Central memory CD8-positive, alpha-beta T cell (primary cell): ENCODE measurements around the gene OPRM1.
"Not testable (repeated sequence)": the region's sequence is repeated elsewhere in the genome, so short reads cannot be mapped to it uniquely, and the experiment has no call there.

Experiments used
- ATAC-seq: fragments of 150-1000 bp; cut with Tn5 transposase; replicated peaks from 2 replicates; pipeline ENCODE4 v1.10.0; 2022; ENCODE audit warnings: mild to moderate bottlenecking, moderate FRiP score, moderate number of reproducible peaks; ENCODE audit not compliant: poor library complexity, severe bottlenecking; ENCODE audit errors: extremely low read depth
- DNase-seq, 2 donors: peaks; one replicate each; pipeline ENCODE4 v3.0.0; 2021; ENCODE audit warnings: low spot score in 2 of 2
- H3K27ac Mint-ChIP-seq: one replicate; pipeline ENCODE4 v1.8.0; 2022; ENCODE audit warnings: low read depth, mild to moderate bottlenecking, moderate library complexity, mixed read lengths
- H3K27me3 Mint-ChIP-seq: one replicate; pipeline ENCODE4 v1.8.0; 2022; ENCODE audit warnings: mixed read lengths
- H3K36me3 Mint-ChIP-seq: one replicate; pipeline ENCODE4 v1.8.0; 2022; ENCODE audit warnings: mild to moderate bottlenecking, moderate library complexity, mixed read lengths; ENCODE audit not compliant: insufficient read depth
- H3K4me1 Mint-ChIP-seq: one replicate; pipeline ENCODE4 v1.8.0; 2022; ENCODE audit warnings: mixed read lengths
- H3K4me3 Mint-ChIP-seq: one replicate; pipeline ENCODE4 v1.8.0; 2022; ENCODE audit warnings: mild to moderate bottlenecking, moderate library complexity, mixed read lengths
- H3K9me3 Mint-ChIP-seq: one replicate; pipeline ENCODE4 v1.8.0; 2022; ENCODE audit warnings: mixed read lengths

The OPRM1 gene

DNA sequence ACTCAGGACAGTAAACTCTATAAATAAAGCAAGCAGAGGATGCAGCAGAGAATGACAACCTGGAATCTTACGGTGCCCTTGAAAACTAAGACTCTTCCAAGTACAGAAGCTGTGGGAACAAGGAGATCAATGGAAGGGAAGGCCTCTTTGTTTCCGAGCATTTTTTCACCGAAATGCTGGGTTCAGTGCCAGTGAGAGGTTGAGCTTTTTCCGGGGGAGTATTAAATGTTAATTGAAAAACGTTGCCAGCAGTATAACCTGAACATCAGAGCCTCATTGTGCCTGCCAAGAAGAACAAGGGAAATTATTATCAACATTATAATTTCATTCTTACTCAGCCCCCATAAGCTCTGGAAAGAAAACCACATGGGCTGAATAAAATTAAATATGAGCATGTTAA is 17.5 kb downstream of the OPRM1 start:
- Mint-ChIP-seq H3K4me3 (no peak overlapping the region), H3K4me1 (no peaks in the 10 kb centered on the region), H3K9me3 (peaks cover 10% of the 10 kb centered on the region), H3K27ac (no peak overlapping the region), H3K27me3 (no peaks in the 10 kb centered on the region), H3K36me3 (peaks cover 2% of the 10 kb centered on the region)
- no peak for DNase-seq
- no peak for ATAC-seq

DNA sequence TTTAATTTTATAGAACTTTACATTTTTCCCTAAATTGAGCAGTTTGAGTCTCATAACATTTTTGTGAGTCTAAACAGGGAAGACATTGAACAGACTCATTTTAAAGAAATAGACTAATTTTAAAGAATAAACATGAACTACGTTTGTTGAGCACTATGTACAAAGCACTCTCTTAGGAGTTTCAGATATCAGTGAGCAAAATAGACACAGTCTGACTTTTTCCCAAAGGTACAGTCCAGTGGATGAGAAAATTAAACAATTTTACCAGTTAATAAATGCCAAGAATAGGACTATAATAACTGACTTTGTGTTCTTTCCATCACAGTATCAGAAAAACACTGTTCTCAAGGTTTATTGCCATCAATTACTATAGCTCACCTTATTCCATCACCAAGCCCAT is 18.1 kb downstream of the OPRM1 start:
- Mint-ChIP-seq H3K27me3 (no peaks in the 10 kb centered on the region), H3K36me3 (peaks cover 2% of the 10 kb centered on the region), H3K4me3 (no peak overlapping the region), H3K4me1 (no peaks in the 10 kb centered on the region), H3K27ac (no peak overlapping the region), H3K9me3 (peaks cover 6% of the 10 kb centered on the region)
- ATAC-seq, result no peak
- DNase-seq, result no peak

DNA sequence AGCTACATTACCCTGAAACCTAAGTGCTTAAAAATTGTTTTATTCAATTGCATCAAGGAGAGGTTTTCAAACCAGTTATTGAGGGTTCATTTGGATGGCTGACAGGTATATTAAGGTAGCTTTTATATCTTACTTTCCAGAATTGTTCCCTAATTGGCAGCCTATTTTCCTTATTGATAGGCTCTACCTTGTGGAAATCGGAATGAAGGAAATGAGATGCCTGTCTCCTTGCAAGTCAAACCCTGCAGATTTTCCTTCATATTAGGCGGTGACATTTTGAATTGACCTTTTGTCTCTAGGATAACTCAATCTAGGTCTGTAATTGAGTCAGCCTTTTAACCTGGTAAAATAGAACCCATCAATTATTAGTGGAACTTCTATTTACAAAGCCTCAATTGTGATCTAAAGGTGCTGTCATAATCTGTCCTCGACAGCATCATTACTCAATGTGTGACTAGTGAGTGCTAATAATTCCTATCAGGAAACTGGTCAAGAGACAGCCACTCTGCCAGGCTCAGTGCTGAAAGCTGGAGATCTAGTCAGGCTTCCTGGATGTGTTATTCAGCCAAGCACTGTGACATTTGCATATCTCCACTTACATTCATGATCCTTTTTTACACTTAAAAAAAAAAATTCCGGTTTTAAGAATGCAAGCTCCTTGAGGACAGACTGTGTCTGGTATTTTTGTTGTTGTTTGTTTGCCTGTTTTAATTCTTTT is 20.1 kb downstream of the OPRM1 start:
- H3K27me3 Mint-ChIP-seq, result no peaks in the 10 kb centered on the region
- peaks cover 6% of the 10 kb centered on the region for H3K9me3 Mint-ChIP-seq
- H3K4me3 Mint-ChIP-seq, result no peak overlapping the region
- H3K27ac Mint-ChIP-seq, result no peak overlapping the region
- no peaks in the 10 kb centered on the region for H3K36me3 Mint-ChIP-seq
- H3K4me1 Mint-ChIP-seq, result no peaks in the 10 kb centered on the region
- ATAC-seq (no peak), DNase-seq (no peak)

DNA sequence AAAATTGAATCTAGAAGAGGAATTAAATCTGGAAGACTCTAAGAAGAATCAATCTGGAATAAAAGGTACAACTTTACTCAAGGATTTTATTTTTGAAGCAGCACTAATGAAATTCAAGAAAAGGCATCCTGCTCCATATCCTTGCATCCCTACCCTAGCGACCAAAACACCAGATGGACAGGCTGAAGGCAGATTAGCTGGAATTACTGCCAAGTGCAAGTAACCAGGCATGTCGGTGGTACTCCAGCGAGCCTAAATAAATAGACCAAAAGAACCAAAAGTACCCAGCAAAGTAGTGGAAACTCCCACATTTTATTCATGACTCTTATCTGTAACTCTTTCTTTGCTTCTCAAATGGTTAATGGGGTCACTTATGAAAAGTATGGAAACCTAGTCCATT is 21.0 kb downstream of the OPRM1 start:
- H3K27ac Mint-ChIP-seq, result no peak overlapping the region
- H3K4me1 Mint-ChIP-seq, result no peaks in the 10 kb centered on the region
- H3K9me3 Mint-ChIP-seq, result peaks cover 6% of the 10 kb centered on the region
- no peak for DNase-seq
- H3K27me3 Mint-ChIP-seq, result no peaks in the 10 kb centered on the region
- ATAC-seq, result no peak
- no peaks in the 10 kb centered on the region for H3K36me3 Mint-ChIP-seq
- H3K4me3 Mint-ChIP-seq, result no peak overlapping the region

DNA sequence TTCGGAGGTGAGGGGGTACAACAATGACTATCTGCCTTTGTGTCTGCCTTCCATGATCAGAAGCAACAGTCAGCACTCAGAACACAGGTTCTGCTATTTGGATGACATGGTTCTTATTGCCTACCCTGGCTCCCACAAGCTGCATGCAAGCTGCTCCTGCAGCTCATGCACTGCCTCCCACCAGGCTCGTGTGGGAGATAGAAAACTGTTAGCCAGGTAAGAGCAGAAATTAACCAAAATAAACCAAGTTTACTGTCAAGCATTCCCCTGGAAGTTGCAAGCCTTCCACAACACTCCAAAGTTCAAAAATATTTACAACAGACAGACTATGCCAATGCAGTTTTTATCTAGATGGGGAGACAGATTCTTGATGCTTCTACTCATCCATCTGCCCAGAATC is 31.0 kb downstream of the OPRM1 start:
- H3K27ac Mint-ChIP-seq, result no peak overlapping the region

DNA sequence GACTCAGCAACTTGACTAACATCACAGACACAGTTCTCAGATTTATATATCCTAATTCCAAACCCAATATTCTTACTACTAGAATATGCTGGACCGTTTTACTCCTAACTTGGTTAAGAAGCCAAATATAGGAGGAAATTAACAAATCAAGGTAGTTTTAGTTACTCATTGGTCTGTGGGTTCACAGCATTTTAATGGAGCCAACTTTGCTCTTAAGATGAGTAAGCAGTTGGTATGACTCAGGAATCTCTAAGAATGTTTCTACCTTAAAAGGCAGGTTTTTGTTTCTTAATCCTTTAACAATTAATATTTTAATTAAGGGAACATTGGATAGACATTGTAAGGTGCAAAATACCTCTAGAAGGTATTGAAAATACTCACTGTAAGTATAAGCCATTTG is 31.6 kb downstream of the OPRM1 start:
- Mint-ChIP-seq H3K27ac (no peak overlapping the region), H3K9me3 (no peaks in the 10 kb centered on the region), H3K4me3 (no peak overlapping the region), H3K27me3 (peaks cover 70% of the 10 kb centered on the region), H3K4me1 (no peaks in the 10 kb centered on the region), H3K36me3 (no peaks in the 10 kb centered on the region)
- DNase-seq (no peak), ATAC-seq (no peak)

More for the DNA sequence above, 31.0 kb downstream of the OPRM1 start:
- DNase-seq (no peak), ATAC-seq (no peak)
- peaks cover 69% of the 10 kb centered on the region for H3K27me3 Mint-ChIP-seq
- H3K4me1 Mint-ChIP-seq, result no peaks in the 10 kb centered on the region
- no peak overlapping the region for H3K4me3 Mint-ChIP-seq
- H3K9me3 Mint-ChIP-seq, result no peaks in the 10 kb centered on the region
- no peaks in the 10 kb centered on the region for H3K36me3 Mint-ChIP-seq

DNA sequence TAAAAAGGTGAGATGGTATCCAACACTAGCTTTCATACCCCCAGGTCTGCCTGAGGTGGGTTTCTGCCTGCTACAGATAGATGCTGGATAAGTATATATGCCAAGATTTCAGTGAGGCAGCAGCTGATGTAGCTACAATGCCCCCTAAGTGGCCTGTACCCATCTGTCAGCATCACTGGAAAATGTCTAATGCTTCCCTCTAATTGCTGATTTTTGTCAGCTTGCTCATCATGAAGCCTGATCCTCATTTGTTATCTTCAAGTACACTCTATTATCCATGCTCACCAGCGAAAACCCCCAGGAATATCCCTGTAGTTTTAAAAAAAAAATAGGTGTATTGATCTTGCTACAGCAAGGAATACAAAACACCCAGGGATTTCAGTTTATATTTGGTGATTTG is 32.2 kb downstream of the OPRM1 start:
- ATAC-seq (no peak), DNase-seq (no peak)
- Mint-ChIP-seq H3K9me3 (no peaks in the 10 kb centered on the region), H3K4me3 (no peak overlapping the region), H3K27me3 (peaks cover 72% of the 10 kb centered on the region), H3K4me1 (no peaks in the 10 kb centered on the region), H3K27ac (no peak overlapping the region), H3K36me3 (no peaks in the 10 kb centered on the region)

DNA sequence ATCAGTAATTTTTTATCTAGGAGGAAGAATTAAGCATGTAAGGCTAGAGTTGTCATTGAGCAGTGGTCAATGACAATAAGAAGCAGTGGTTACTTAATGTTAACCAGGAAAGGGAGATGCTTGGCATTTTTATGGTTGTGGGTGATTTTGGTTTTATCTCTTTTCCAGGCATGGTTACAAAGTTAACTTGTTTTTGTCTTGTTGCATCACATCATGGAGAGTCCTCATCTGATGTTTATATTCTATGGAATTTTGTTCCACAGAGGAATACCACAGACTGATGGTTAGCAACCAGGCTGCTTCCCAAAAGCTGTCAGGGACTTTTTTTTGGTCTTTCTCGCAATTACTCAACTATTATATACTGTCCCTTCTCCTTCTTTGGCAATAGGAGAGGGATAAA is 32.7 kb downstream of the OPRM1 start:
- H3K9me3 Mint-ChIP-seq, result no peaks in the 10 kb centered on the region
- ATAC-seq (no peak), DNase-seq (no peak)
- no peaks in the 10 kb centered on the region for H3K4me1 Mint-ChIP-seq
- H3K27ac Mint-ChIP-seq, result no peak overlapping the region
- no peaks in the 10 kb centered on the region for H3K36me3 Mint-ChIP-seq
- H3K27me3 Mint-ChIP-seq, result peaks cover 73% of the 10 kb centered on the region
- H3K4me3 Mint-ChIP-seq, result no peak overlapping the region

DNA sequence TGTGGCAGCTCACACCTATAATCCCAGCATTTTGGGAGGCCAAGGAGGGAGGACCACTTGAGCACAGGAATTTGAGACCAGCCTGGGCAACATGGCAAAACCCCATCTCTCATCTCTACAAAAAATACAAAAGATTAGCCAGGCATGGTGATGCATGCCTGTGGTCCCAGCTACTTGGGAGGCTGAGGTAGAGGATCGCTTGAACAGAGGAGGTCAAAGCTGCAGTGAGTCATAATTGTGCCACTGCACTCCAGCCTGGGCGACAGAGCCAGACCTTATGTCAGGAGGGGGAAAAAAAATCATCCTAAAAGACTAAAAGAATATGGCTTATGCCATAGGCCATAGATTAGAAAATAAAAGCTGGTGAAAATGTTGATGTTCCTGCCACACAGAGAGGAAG is 39.6 kb downstream of the OPRM1 start:
- H3K36me3 Mint-ChIP-seq, H3K27ac Mint-ChIP-seq, ATAC-seq, DNase-seq, H3K4me3 Mint-ChIP-seq, H3K9me3 Mint-ChIP-seq, H3K4me1 Mint-ChIP-seq: not testable (repeated sequence)
- peaks cover 57% of the 10 kb centered on the region for H3K27me3 Mint-ChIP-seq

DNA sequence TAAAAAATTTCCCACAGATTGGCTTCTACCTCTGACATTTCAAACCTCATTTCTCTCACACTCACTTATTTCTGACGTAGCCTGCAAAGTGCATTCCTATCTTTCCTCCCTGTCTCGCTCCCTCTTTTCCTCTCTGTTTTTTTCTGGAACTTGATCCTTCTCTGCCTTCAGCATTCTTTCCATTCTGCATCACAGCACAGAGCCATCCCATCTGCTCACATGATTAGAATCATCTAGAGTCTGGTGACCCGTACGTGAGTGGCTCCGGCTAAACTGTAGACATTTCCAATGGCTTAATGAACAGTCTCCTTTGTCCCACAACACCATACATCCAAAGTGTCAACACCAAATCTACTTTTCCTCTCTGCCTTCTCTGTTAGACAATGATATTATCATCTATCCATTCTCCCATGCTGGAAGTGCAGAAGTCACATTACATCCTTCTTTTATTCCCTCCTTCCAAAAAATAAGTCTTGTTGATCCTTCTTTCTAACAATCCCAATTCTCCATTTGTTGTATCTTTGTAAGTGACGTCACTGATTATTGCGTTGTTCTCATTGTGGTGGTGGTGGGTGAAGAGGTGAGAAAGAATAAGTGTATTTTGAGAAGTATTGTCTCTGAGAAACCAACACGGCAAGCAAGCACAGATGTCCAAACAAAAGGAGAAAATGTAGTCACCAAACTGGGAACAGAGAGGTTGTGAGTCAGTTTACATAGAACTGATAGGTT is 41.6 kb downstream of the OPRM1 start:
- peaks cover 42% of the 10 kb centered on the region for H3K27me3 Mint-ChIP-seq
- ATAC-seq (no peak), DNase-seq (no peak)
- H3K4me3 Mint-ChIP-seq, result no peak overlapping the region
- H3K4me1 Mint-ChIP-seq, result no peaks in the 10 kb centered on the region
- H3K27ac Mint-ChIP-seq, result no peak overlapping the region
- peaks cover 3% of the 10 kb centered on the region for H3K36me3 Mint-ChIP-seq
- no peaks in the 10 kb centered on the region for H3K9me3 Mint-ChIP-seq

DNA sequence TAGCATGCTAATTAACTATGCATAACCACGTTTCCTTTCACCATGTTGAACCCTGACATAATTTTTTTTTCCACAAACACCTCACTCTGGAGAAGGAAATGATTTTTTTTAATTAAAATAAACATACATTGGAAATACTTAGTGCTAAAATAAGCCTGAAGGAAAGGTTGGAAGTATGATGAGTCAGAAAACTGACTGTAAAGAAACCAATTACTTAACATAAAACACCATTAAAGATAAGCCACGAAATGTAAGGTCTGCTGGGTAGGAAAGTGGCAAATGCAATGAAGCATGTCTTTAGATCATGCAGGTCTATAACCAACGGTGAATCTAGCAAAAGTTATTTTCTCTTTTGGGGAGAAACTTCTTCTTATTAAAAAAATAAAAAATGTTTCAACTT is 47.5 kb downstream of the OPRM1 start:
- H3K27me3 Mint-ChIP-seq, result no peaks in the 10 kb centered on the region
- H3K9me3 Mint-ChIP-seq, result no peaks in the 10 kb centered on the region
- H3K4me3 Mint-ChIP-seq, result no peak overlapping the region
- no peaks in the 10 kb centered on the region for H3K4me1 Mint-ChIP-seq
- H3K36me3 Mint-ChIP-seq, result peaks cover 3% of the 10 kb centered on the region
- no peak overlapping the region for H3K27ac Mint-ChIP-seq
- DNase-seq, result no peak
- ATAC-seq, result no peak

DNA sequence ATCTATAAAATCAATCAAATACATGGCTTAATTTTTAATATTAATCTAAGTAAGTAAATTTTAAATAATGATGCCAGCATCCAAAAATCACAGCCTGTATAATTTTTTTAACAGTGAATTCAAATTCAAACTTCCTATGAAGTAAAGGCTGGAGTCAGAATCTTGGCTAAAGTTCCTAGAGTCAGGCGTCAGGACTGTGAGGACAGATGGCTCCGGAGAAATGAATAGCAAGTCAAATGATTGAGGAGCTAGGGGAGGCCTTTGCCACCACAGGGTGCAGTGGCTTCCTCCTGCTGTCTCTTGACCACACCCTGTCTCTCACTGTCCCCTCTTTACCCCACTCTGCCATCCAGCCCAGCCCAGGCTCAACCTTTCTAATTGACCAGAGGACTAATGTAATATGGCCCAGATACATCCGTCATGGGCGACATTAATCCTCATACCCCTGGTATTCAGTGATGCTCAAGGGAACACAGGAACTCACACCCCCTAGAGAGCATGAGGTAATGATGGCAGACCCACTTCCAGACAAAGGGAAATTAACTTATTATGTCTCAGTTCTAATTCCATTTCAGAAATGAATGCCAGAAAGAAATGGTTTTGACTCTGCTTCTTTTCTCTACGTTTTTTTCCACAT is 53.4 kb downstream of the OPRM1 start:
- Mint-ChIP-seq H3K27ac (no peak overlapping the region), H3K9me3 (no peaks in the 10 kb centered on the region), H3K4me1 (no peaks in the 10 kb centered on the region), H3K36me3 (no peaks in the 10 kb centered on the region), H3K4me3 (no peak overlapping the region), H3K27me3 (peaks cover 46% of the 10 kb centered on the region)
- ATAC-seq, result no peak
- DNase-seq, result no peak
